Measurements from ENCODE around the gene SKP1.
A peak's percentile ranks its signal among the peaks of the same experiment; 100 is the strongest.

SKP1 gene

GRCh38 chr5:134203630-134204029 lies 26.9 kb upstream of the SKP1 start:
- Histone ChIP-seq H3K4me1 (peaks cover 0 to 17% (median 5%) of the 10 kb centered on the region in 4 donors), H3K9me3 (no peaks in the 10 kb centered on the region), H3K27ac (no peak overlapping the region), H3K4me3 (no peak overlapping the region), H3K27me3 (no peaks in the 10 kb centered on the region), H3K36me3 (peaks cover 55 to 57% (median 56%) of the 10 kb centered on the region in 3 donors)
- no peak for DNase-seq
- intact Hi-C loops (cut with DNase I; ENCODE audit: low total_unique reads): no loop called here
- no peak for TF ChIP-seq CTCF (IDR thresholded peaks at IDR 0.05)

- Histone ChIP-seq H3K27me3 (no peaks in the 10 kb centered on the region), H3K4me3 (no peak overlapping the region), H3K27ac (no peak overlapping the region), H3K36me3 (peaks cover 48 to 66% (median 59%) of the 10 kb centered on the region in 3 donors), H3K4me1 (no peaks in the 10 kb centered on the region), H3K9me3 (no peaks in the 10 kb centered on the region)
- no peak for TF ChIP-seq CTCF (IDR thresholded peaks at IDR 0.05)
- intact Hi-C loops (cut with DNase I; ENCODE audit: low total_unique reads): no loop called here
- no peak for DNase-seq
Measured at GRCh38 chr5:134195666-134196065, 18.9 kb upstream of the SKP1 start.

DNA sequence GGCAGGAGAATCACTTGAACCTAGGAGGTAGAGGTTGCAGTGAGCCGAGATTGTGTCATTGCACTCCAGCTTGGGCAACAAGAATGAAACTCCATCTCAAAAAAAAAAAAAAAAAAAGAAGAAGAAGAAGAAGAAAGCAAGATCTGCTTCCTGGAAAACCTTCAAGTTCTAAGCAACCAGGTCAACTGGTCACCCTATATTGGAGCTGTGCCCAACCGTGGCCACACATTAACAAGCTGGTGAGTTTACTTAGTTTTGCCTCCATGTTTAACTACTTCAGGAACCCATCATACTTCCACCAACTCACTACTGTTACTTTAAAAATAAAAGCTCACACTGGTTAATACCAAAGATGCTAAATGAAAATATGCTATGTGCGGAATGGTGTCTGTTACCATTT lies 12.3 kb upstream of the SKP1 start:
- H3K36me3 ChIP-seq: peaks cover 0 to 7% (median 0%) of the 10 kb centered on the region in 3 donors

GRCh38 chr5:134188092-134188491 lies 11.3 kb upstream of the SKP1 start:
- no peaks in the 10 kb centered on the region for H3K9me3 ChIP-seq
- H3K36me3 ChIP-seq: no peaks in the 10 kb centered on the region
- TF ChIP-seq CTCF (IDR thresholded peaks at IDR 0.05): no peak
- no peak overlapping the region for H3K27ac ChIP-seq
- no peak for DNase-seq
- intact Hi-C loops (cut with DNase I; ENCODE audit: low total_unique reads): no loop called here
- H3K4me1 ChIP-seq: peaks cover 0 to 3% (median 0%) of the 10 kb centered on the region in 4 donors
- no peaks in the 10 kb centered on the region for H3K27me3 ChIP-seq
- no peak overlapping the region for H3K4me3 ChIP-seq

More for the DNA sequence above, 12.3 kb upstream of the SKP1 start:
- Histone ChIP-seq H3K9me3 (no peaks in the 10 kb centered on the region), H3K4me1 (peaks cover 0 to 3% (median 0%) of the 10 kb centered on the region in 4 donors), H3K27ac (no peak overlapping the region), H3K27me3 (no peaks in the 10 kb centered on the region), H3K4me3 (no peak overlapping the region)
- DNase-seq: no peak
- intact Hi-C loops (cut with DNase I; ENCODE audit: low total_unique reads): no loop called here
- TF ChIP-seq CTCF (IDR thresholded peaks at IDR 0.05): no peak

GRCh38 chr5:134184155-134185135 lies 7.7 kb upstream of the SKP1 start:
- peak; percentile 84 to 95 for TF ChIP-seq CTCF (IDR thresholded peaks at IDR 0.05)
- DNase-seq: peak; percentile 61 to 81
- intact Hi-C loops (cut with DNase I; ENCODE audit: low total_unique reads): loop anchor here (2.0 kb wide), 1 partner anchor 106 kb away; no protein-coding TSS in a partner anchor
- H3K4me1 ChIP-seq: peaks cover 0 to 3% (median 0%) of the 10 kb centered on the region in 4 donors
- no peak overlapping the region for H3K27ac ChIP-seq
- H3K4me3 ChIP-seq: no peak overlapping the region
- no peaks in the 10 kb centered on the region for H3K9me3 ChIP-seq
- H3K27me3 ChIP-seq: no peaks in the 10 kb centered on the region
- H3K36me3 ChIP-seq: no peaks in the 10 kb centered on the region
